PC-3 (cell line): Measurements from ENCODE around the gene TBC1D2B. TPM values are rescaled to one million over a fixed set of nuclear protein-coding genes. Genes with fewer than 3 reads are reported as not detected.

Experiments
- ATAC-seq: fragments of 200-7000 bp; cut with Tn5 transposase; 2 replicates; pipeline ENCODE4 v1.9.1; 2020; ENCODE audit warnings: mild to moderate bottlenecking, moderate library complexity
- BruUV-seq: library from RNA; stranded (reverse); fragments of 400-500 nt; replicated peaks from 2 replicates; lab custom pipeline; 2021; lab: Mats Ljungman, UMichigan
- CTCF ChIA-PET: fragments of 300-600 bp; sonication (Branson Sonifier 250); formaldehyde crosslinking; loops from one replicate; lab custom pipeline; 2022; ENCODE audit warnings: antibody characterized with exemption; lab: Charles Lee
- POLR2A ChIA-PET: fragments of 300-600 bp; sonication (Branson Sonifier 250); formaldehyde crosslinking; loops from one replicate; lab custom pipeline; 2022; ENCODE audit warnings: antibody characterized with exemption; ENCODE audit not compliant: unreplicated experiment; lab: Charles Lee
- DNase-seq: peaks from one replicate; pipeline ENCODE4 v3.0.0-alpha.2; 2015
- H2AFZ ChIP-seq: fragments of 300-600 bp; sonication (generic); 2 replicates; pipeline ENCODE4 v1.6.0; 2016; ENCODE audit warnings: antibody characterized with exemption, low read length
- H3F3A ChIP-seq: fragments of 300-600 bp; sonication (generic); one replicate; pipeline ENCODE4 v1.6.0; 2017; ENCODE audit warnings: antibody characterized with exemption, low read length, control low read depth, mild to moderate bottlenecking; ENCODE audit not compliant: unreplicated experiment
- H3K27ac ChIP-seq: fragments of 300-600 bp; sonication (generic); 2 replicates; pipeline ENCODE4 v1.5.1; 2016; ENCODE audit warnings: mild to moderate bottlenecking, low read length
- H3K27me3 ChIP-seq: fragments of 300-600 bp; sonication (generic); 2 replicates; pipeline ENCODE4 v1.6.1; 2016; ENCODE audit warnings: low read length, mixed read lengths
- H3K36me3 ChIP-seq: fragments of 300-600 bp; sonication (generic); 2 replicates; pipeline ENCODE4 v1.6.1; 2016; ENCODE audit warnings: low read depth, mixed run types, low read length, mixed read lengths
- H3K4me1 ChIP-seq: fragments of 300-600 bp; sonication (generic); 2 replicates; pipeline ENCODE4 v1.5.1; 2016; ENCODE audit warnings: low read length; ENCODE audit not compliant: insufficient read depth
- H3K4me2 ChIP-seq: fragments of 300-600 bp; sonication (generic); 2 replicates; pipeline ENCODE4 v1.6.0; 2016; ENCODE audit warnings: low read length
- H3K4me3 ChIP-seq: fragments of 300-600 bp; sonication (generic); 2 replicates; pipeline ENCODE4 v1.5.1; 2016; ENCODE audit warnings: mild to moderate bottlenecking, low read length, mixed read lengths
- H3K79me2 ChIP-seq: fragments of 300-600 bp; sonication (generic); 2 replicates; pipeline ENCODE4 v1.6.1; 2017; ENCODE audit warnings: low read length, mixed read lengths
- H3K9ac ChIP-seq: fragments of 300-600 bp; sonication (generic); 2 replicates; pipeline ENCODE4 v1.6.0; 2016; ENCODE audit warnings: mild to moderate bottlenecking, low read length
- H3K9me2 ChIP-seq: fragments of 300-600 bp; sonication (generic); replicated peaks from 2 replicates; pipeline ENCODE4 v1.6.1; 2016; ENCODE audit warnings: mixed run types, low read length, mixed read lengths
- H3K9me3 ChIP-seq: fragments of 300-600 bp; sonication (generic); 2 replicates; pipeline ENCODE4 v1.6.1; 2016; ENCODE audit warnings: low read length, mixed read lengths
- H4K20me1 ChIP-seq: fragments of 300-600 bp; sonication (generic); 2 replicates; pipeline ENCODE4 v1.6.1; 2016; ENCODE audit warnings: low read length, mixed read lengths
- CTCF ChIP-seq: fragments of 300-600 bp; sonication (generic); conservative IDR thresholded peaks from 2 replicates; pipeline ENCODE4 v1.5.1; 2017; ENCODE audit warnings: antibody characterized with exemption, low read depth, mild to moderate bottlenecking, low read length
- EZH2 ChIP-seq: fragments of 300-600 bp; sonication (generic); IDR thresholded peaks from one replicate; pipeline ENCODE4 v1.6.1; 2017; ENCODE audit warnings: antibody characterized with exemption, mild to moderate bottlenecking, low read length; ENCODE audit not compliant: unreplicated experiment
- EZH2phosphoT487 ChIP-seq: fragments of 300-600 bp; sonication (generic); IDR thresholded peaks from 2 replicates; pipeline ENCODE4 v1.6.1; 2018; ENCODE audit warnings: mild to moderate bottlenecking, antibody characterized with exemption, low read length, borderline replicate concordance
- intact Hi-C: fragments of 100-400 bp; cut with micrococcal nuclease; formaldehyde crosslinking; loops from 2 replicates; pipeline ENCODE4 v1.9.0; 2023
- total RNA-seq: library from RNA; depleted of rRNA; stranded (reverse); fragments of >200 nt; gene quantifications from 2 replicates; pipeline ENCODE4 v1.2.3, GENCODE V29; 2014

Gene TBC1D2B
- total RNA-seq, 1 experiment from 2014 or later = 19.0 TPM

GRCh38 chr15:77986891-77987764 is 90.4 kb downstream of the TBC1D2B start:
- Histone ChIP-seq H3K27ac (no peak overlapping the region), H3K9me2 (no peaks in the 10 kb centered on the region), H3K9ac (no peak overlapping the region), H2AFZ (no peak overlapping the region), H4K20me1 (no peaks in the 10 kb centered on the region), H3K79me2 (no peaks in the 10 kb centered on the region), H3K4me3 (no peak overlapping the region), H3K27me3 (no peaks in the 10 kb centered on the region), H3K4me2 (no peak overlapping the region), H3F3A (no peaks in the 10 kb centered on the region), H3K4me1 (no peaks in the 10 kb centered on the region), H3K36me3 (no peaks in the 10 kb centered on the region), H3K9me3 (no peaks in the 10 kb centered on the region)
- TF ChIP-seq CTCF = no peak
- TF ChIP-seq EZH2 = no peak
- TF ChIP-seq EZH2phosphoT487 = no peak
- DNase-seq = no peak
- CTCF ChIA-PET = no interaction called here
- no peak for ATAC-seq
- POLR2A ChIA-PET = no interaction called here
- no TSS peak for BruUV-seq
- intact Hi-C loops = no loop called here

GRCh38 chr15:77985931-77986480 is 91.5 kb downstream of the TBC1D2B start:
- Histone ChIP-seq H3K79me2 (no peaks in the 10 kb centered on the region), H3K4me2 (no peak overlapping the region), H3K27me3 (no peaks in the 10 kb centered on the region), H3K4me1 (no peaks in the 10 kb centered on the region), H3K4me3 (no peak overlapping the region), H3F3A (no peaks in the 10 kb centered on the region), H3K9me3 (no peaks in the 10 kb centered on the region), H3K27ac (no peak overlapping the region), H4K20me1 (no peaks in the 10 kb centered on the region), H3K36me3 (no peaks in the 10 kb centered on the region), H3K9me2 (no peaks in the 10 kb centered on the region), H3K9ac (no peak overlapping the region), H2AFZ (no peak overlapping the region)
- intact Hi-C loops = no loop called here
- no TSS peak for BruUV-seq
- ChIA-PET POLR2A (no interaction called here), CTCF (no interaction called here)
- DNase-seq (no peak), ATAC-seq (no peak)
- TF ChIP-seq EZH2 (no peak), EZH2phosphoT487 (no peak), CTCF (no peak)
